Measurements from ENCODE around the gene KLF13. TPM values are rescaled to one million over a fixed set of nuclear protein-coding genes. Genes with fewer than 3 reads are reported as not detected.
"Not testable (repeated sequence)": the region's sequence is repeated elsewhere in the genome, so short reads cannot be mapped to it uniquely, and the experiment has no call there.

The KLF13 gene
- total RNA-seq, 1 donor: 66.2 TPM

GRCh38 chr15:31344266-31344665, 17.6 kb downstream of the KLF13 start:
- no peak for DNase-seq (ENCODE audit: low read depth in 2 of 3, low spot score in 2 of 3)

- no peak for DNase-seq (ENCODE audit: low read depth in 2 of 3, low spot score in 2 of 3)
Measured at GRCh38 chr15:31344823-31345605, 18.4 kb downstream of the KLF13 start.

GRCh38 chr15:31345606-31346366, 19.2 kb downstream of the KLF13 start:
- no peak for DNase-seq (ENCODE audit: low read depth in 2 of 3, low spot score in 2 of 3)

- DNase-seq (ENCODE audit: low read depth in 2 of 3, low spot score in 2 of 3): no peak
Measured at GRCh38 chr15:31346367-31347066, 19.9 kb downstream of the KLF13 start.

- DNase-seq (ENCODE audit: low read depth in 2 of 3, low spot score in 2 of 3): peak in 1 of 3 donors; percentile 50
Measured at GRCh38 chr15:31347067-31347975, 20.7 kb downstream of the KLF13 start.

- no peak for DNase-seq (ENCODE audit: low read depth in 2 of 3, low spot score in 2 of 3)
Measured at GRCh38 chr15:31347981-31348803, 21.6 kb downstream of the KLF13 start.

GRCh38 chr15:31349233-31350141, 22.9 kb downstream of the KLF13 start:
- no peak for DNase-seq (ENCODE audit: low read depth in 2 of 3, low spot score in 2 of 3)

GRCh38 chr15:31350771-31351170, 24.1 kb downstream of the KLF13 start:
- DNase-seq (ENCODE audit: low read depth in 2 of 3, low spot score in 2 of 3): no peak

- no peak for DNase-seq (ENCODE audit: low read depth in 2 of 3, low spot score in 2 of 3)
Measured at GRCh38 chr15:31352339-31352751, 25.7 kb downstream of the KLF13 start.

GRCh38 chr15:31352911-31353811, 26.5 kb downstream of the KLF13 start:
- DNase-seq (ENCODE audit: low read depth in 2 of 3, low spot score in 2 of 3): peak in 2 of 3 donors; percentile 62 to 68

- DNase-seq (ENCODE audit: low read depth in 2 of 3, low spot score in 2 of 3): no peak
Measured at GRCh38 chr15:31353931-31354330, 27.3 kb downstream of the KLF13 start.

GRCh38 chr15:31356097-31356496, 29.5 kb downstream of the KLF13 start:
- not testable (repeated sequence) for DNase-seq (ENCODE audit: low read depth in 2 of 3, low spot score in 2 of 3)

GRCh38 chr15:31357148-31357547, 30.5 kb downstream of the KLF13 start:
- peak in 2 of 3 donors; percentile 51 to 66 for DNase-seq (ENCODE audit: low read depth in 2 of 3, low spot score in 2 of 3)

- no peak for DNase-seq (ENCODE audit: low read depth in 2 of 3, low spot score in 2 of 3)
Measured at GRCh38 chr15:31358163-31358562, 31.5 kb downstream of the KLF13 start.

GRCh38 chr15:31358957-31359701, 32.5 kb downstream of the KLF13 start:
- no peak for DNase-seq (ENCODE audit: low read depth in 2 of 3, low spot score in 2 of 3)

- no peak for DNase-seq (ENCODE audit: low read depth in 2 of 3, low spot score in 2 of 3)
Measured at GRCh38 chr15:31359702-31360111, 33.1 kb downstream of the KLF13 start.

- no peak for DNase-seq (ENCODE audit: low read depth in 2 of 3, low spot score in 2 of 3)
Measured at GRCh38 chr15:31360158-31360561, 33.5 kb downstream of the KLF13 start.

Measured in hematopoietic multipotent progenitor cell (in vitro differentiated cells).